ENCODE measurements around the gene ANKRD24.

- TF ChIP-seq, protein P1, sequence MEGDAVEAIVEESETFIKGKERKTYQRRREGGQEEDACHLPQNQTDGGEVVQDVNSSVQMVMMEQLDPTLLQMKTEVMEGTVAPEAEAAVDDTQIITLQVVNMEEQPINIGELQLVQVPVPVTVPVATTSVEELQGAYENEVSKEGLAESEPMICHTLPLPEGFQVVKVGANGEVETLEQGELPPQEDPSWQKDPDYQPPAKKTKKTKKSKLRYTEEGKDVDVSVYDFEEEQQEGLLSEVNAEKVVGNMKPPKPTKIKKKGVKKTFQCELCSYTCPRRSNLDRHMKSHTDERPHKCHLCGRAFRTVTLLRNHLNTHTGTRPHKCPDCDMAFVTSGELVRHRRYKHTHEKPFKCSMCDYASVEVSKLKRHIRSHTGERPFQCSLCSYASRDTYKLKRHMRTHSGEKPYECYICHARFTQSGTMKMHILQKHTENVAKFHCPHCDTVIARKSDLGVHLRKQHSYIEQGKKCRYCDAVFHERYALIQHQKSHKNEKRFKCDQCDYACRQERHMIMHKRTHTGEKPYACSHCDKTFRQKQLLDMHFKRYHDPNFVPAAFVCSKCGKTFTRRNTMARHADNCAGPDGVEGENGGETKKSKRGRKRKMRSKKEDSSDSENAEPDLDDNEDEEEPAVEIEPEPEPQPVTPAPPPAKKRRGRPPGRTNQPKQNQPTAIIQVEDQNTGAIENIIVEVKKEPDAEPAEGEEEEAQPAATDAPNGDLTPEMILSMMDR (conservative IDR thresholded peaks at IDR 0.05; ENCODE audit: low read depth, low read length): no peak
- no peak for TF ChIP-seq EZH2 (IDR thresholded peaks at IDR 0.05; ENCODE audit: borderline replicate concordance, low read depth, low read length, poor library complexity, severe bottlenecking)
Observed at GRCh38 chr19:4157164-4157563, 25.3 kb upstream of the ANKRD24 start.

Data from A673 (cell line).